ENCODE data around the gene AMBRA1.
A peak's percentile ranks its signal among the peaks of the same experiment; 100 is the strongest.

AMBRA1 gene

GRCh38 chr11:46346886-46347636 is 246.8 kb downstream of the AMBRA1 start, which contains the start of gene DGKZ:
DGKZ (plus strand) TSS chr11:46347463; CDS start chr11:46347660, 197 bp downstream.
- peak; percentile 54 for DNase-seq (ENCODE audit: extremely low read depth, low read depth)
- TF ChIP-seq CTCF (IDR thresholded peaks at IDR 0.05; ENCODE audit: low read depth, low read length), result peak; percentile 25

All from AG09319 (cell line).